ENCODE results near the gene ANKS1A. TPM values are rescaled to one million over a fixed set of nuclear protein-coding genes. Genes with fewer than 3 reads are reported as not detected.

ANKS1A gene
- total RNA-seq, 1 donor = 7.2 TPM

GRCh38 chr6:35083507-35083906 lies 194.5 kb downstream of the ANKS1A start:
- Histone ChIP-seq H3K4me2 (ENCODE audit: insufficient read depth, low read length) (no peak overlapping the region), H3K4me3 (ENCODE audit: insufficient read depth, low read length) (no peak overlapping the region), H4K20me1 (ENCODE audit: insufficient read depth, low read length) (no peaks in the 10 kb centered on the region), H3K36me3 (ENCODE audit: insufficient read depth, low read length) (peaks cover 14% of the 10 kb centered on the region), H3K27me3 (ENCODE audit: insufficient read depth, low read length) (no peaks in the 10 kb centered on the region), H3K4me1 (ENCODE audit: insufficient read depth, low read length) (no peaks in the 10 kb centered on the region), H3K27ac (ENCODE audit: low read depth, low read length) (no peak overlapping the region), H2AFZ (ENCODE audit: low read length) (no peak overlapping the region), H3K79me2 (ENCODE audit: insufficient read depth, low read length) (no peaks in the 10 kb centered on the region), H3K9me3 (ENCODE audit: low read depth, low read length) (no peaks in the 10 kb centered on the region)
- no peak for TF ChIP-seq CTCF (IDR thresholded peaks at IDR 0.05; ENCODE audit: extremely low read depth, low read depth, low read length)
- peak; percentile 54 for DNase-seq (ENCODE audit: insufficient read length, low spot score, missing footprints)

GRCh38 chr6:35084041-35084491 lies 195.0 kb downstream of the ANKS1A start:
- Histone ChIP-seq H3K4me1 (ENCODE audit: insufficient read depth, low read length) (no peaks in the 10 kb centered on the region), H3K4me2 (ENCODE audit: insufficient read depth, low read length) (no peak overlapping the region), H3K36me3 (ENCODE audit: insufficient read depth, low read length) (peaks cover 14% of the 10 kb centered on the region), H3K27ac (ENCODE audit: low read depth, low read length) (no peak overlapping the region), H2AFZ (ENCODE audit: low read length) (no peak overlapping the region), H3K79me2 (ENCODE audit: insufficient read depth, low read length) (no peaks in the 10 kb centered on the region), H3K9me3 (ENCODE audit: low read depth, low read length) (no peaks in the 10 kb centered on the region), H3K4me3 (ENCODE audit: insufficient read depth, low read length) (no peak overlapping the region), H4K20me1 (ENCODE audit: insufficient read depth, low read length) (no peaks in the 10 kb centered on the region), H3K27me3 (ENCODE audit: insufficient read depth, low read length) (no peaks in the 10 kb centered on the region)
- peak; percentile 78 for DNase-seq (ENCODE audit: insufficient read length, low spot score, missing footprints)
- no peak for TF ChIP-seq CTCF (IDR thresholded peaks at IDR 0.05; ENCODE audit: extremely low read depth, low read depth, low read length)

GRCh38 chr6:35084511-35085203 lies 195.6 kb downstream of the ANKS1A start:
- Histone ChIP-seq H3K27ac (ENCODE audit: low read depth, low read length) (no peak overlapping the region), H3K79me2 (ENCODE audit: insufficient read depth, low read length) (no peaks in the 10 kb centered on the region), H3K36me3 (ENCODE audit: insufficient read depth, low read length) (peaks cover 14% of the 10 kb centered on the region), H2AFZ (ENCODE audit: low read length) (no peak overlapping the region), H4K20me1 (ENCODE audit: insufficient read depth, low read length) (no peaks in the 10 kb centered on the region), H3K4me1 (ENCODE audit: insufficient read depth, low read length) (peaks cover 3% of the 10 kb centered on the region), H3K4me2 (ENCODE audit: insufficient read depth, low read length) (no peak overlapping the region), H3K9me3 (ENCODE audit: low read depth, low read length) (no peaks in the 10 kb centered on the region), H3K4me3 (ENCODE audit: insufficient read depth, low read length) (no peak overlapping the region), H3K27me3 (ENCODE audit: insufficient read depth, low read length) (no peaks in the 10 kb centered on the region)
- TF ChIP-seq CTCF (IDR thresholded peaks at IDR 0.05; ENCODE audit: extremely low read depth, low read depth, low read length) = no peak
- peak; percentile 49 for DNase-seq (ENCODE audit: insufficient read length, low spot score, missing footprints)

- Histone ChIP-seq H3K9me3 (ENCODE audit: low read depth, low read length) (no peaks in the 10 kb centered on the region), H3K4me3 (ENCODE audit: insufficient read depth, low read length) (no peak overlapping the region), H3K27ac (ENCODE audit: low read depth, low read length) (no peak overlapping the region), H3K27me3 (ENCODE audit: insufficient read depth, low read length) (no peaks in the 10 kb centered on the region), H3K36me3 (ENCODE audit: insufficient read depth, low read length) (peaks cover 14% of the 10 kb centered on the region), H4K20me1 (ENCODE audit: insufficient read depth, low read length) (no peaks in the 10 kb centered on the region), H3K79me2 (ENCODE audit: insufficient read depth, low read length) (no peaks in the 10 kb centered on the region), H2AFZ (ENCODE audit: low read length) (no peak overlapping the region), H3K4me2 (ENCODE audit: insufficient read depth, low read length) (no peak overlapping the region), H3K4me1 (ENCODE audit: insufficient read depth, low read length) (peaks cover 9% of the 10 kb centered on the region)
- TF ChIP-seq CTCF (IDR thresholded peaks at IDR 0.05; ENCODE audit: extremely low read depth, low read depth, low read length) = no peak
- DNase-seq (ENCODE audit: insufficient read length, low spot score, missing footprints) = peak; percentile 65
These were observed 196.6 kb downstream of the ANKS1A start for GRCh38 chr6:35085359-35086281.

Measured in osteoblast (primary cell).